ENCODE results near the gene VARS1.
"Not testable (repeated sequence)": the region's sequence is repeated elsewhere in the genome, so short reads cannot be mapped to it uniquely, and the experiment has no call there.

VARS1 gene

GRCh38 chr6:31822036-31822821, 26.7 kb upstream of the VARS1 start:
- peak; percentile 50 for DNase-seq (ENCODE audit: low read depth)

- DNase-seq (ENCODE audit: low read depth): peak; percentile 56
These were observed 25.9 kb upstream of the VARS1 start for GRCh38 chr6:31821301-31822035.

- DNase-seq (ENCODE audit: low read depth): not testable (repeated sequence)
These were observed 24.8 kb upstream of the VARS1 start for GRCh38 chr6:31820399-31820798.

GRCh38 chr6:31819871-31820299, 24.3 kb upstream of the VARS1 start:
- no peak for DNase-seq (ENCODE audit: low read depth)

GRCh38 chr6:31817929-31818511, 22.5 kb upstream of the VARS1 start:
- not testable (repeated sequence) for DNase-seq (ENCODE audit: low read depth)

- DNase-seq (ENCODE audit: low read depth): not testable (repeated sequence)
These were observed 21.8 kb upstream of the VARS1 start for GRCh38 chr6:31817133-31817928.

GRCh38 chr6:31815025-31815838, 19.7 kb upstream of the VARS1 start, which contains the start of the genes HSPA1A and HSPA1L:
Gene HSPA1A (plus strand): TSS chr6:31815543. CDS start chr6:31815757, 214 bp downstream.
Gene HSPA1L (minus strand): TSS chr6:31815283. CDS start chr6:31811972, 3,311 bp downstream.
- DNase-seq (ENCODE audit: low read depth): peak; percentile 49

- peak; percentile 63 for DNase-seq (ENCODE audit: low read depth)
These were observed 19.1 kb upstream of the VARS1 start for GRCh38 chr6:31814677-31815024.

GRCh38 chr6:31813465-31813849, 17.9 kb upstream of the VARS1 start:
- no peak for DNase-seq (ENCODE audit: low read depth)

- DNase-seq (ENCODE audit: low read depth): no peak
These were observed 16.1 kb upstream of the VARS1 start for GRCh38 chr6:31811645-31812044.

GRCh38 chr6:31808599-31808998, 13.0 kb upstream of the VARS1 start:
- DNase-seq (ENCODE audit: low read depth): not testable (repeated sequence)

GRCh38 chr6:31806470-31807272, 11.1 kb upstream of the VARS1 start, which contains the start of gene LSM2:
Gene LSM2 (minus strand): TSS chr6:31806966. CDS start chr6:31806757, 209 bp downstream.
- peak; percentile 95 for DNase-seq (ENCODE audit: low read depth)

GRCh38 chr6:31805939-31806469, 10.5 kb upstream of the VARS1 start:
- DNase-seq (ENCODE audit: low read depth): no peak

- DNase-seq (ENCODE audit: low read depth): not testable (repeated sequence)
These were observed 5.7 kb upstream of the VARS1 start for GRCh38 chr6:31801031-31801927.

- DNase-seq (ENCODE audit: low read depth): no peak
These were observed 4.2 kb upstream of the VARS1 start for GRCh38 chr6:31799781-31800180.

GRCh38 chr6:31797588-31797987, 2.0 kb upstream of the VARS1 start:
- no peak for DNase-seq (ENCODE audit: low read depth)

GRCh38 chr6:31796993-31797385, 1.4 kb upstream of the VARS1 start:
- DNase-seq (ENCODE audit: low read depth): no peak

- no peak for DNase-seq (ENCODE audit: low read depth)
These were observed 511 bp downstream of the VARS1 start for GRCh38 chr6:31794866-31795615.

Data from activated T-helper 9 cell treated with anti-CD3 and anti-CD28 coated beads, Interleukin-2, amount 50 U/mL, for 16 hours (primary cell).